GM19395 (cell line): Measurements from ENCODE around the gene NOCT.
"Not testable (repeated sequence)": the region's sequence is repeated elsewhere in the genome, so short reads cannot be mapped to it uniquely, and the experiment has no call there.

Experiments used
- ATAC-seq: cut with Tn5 transposase; IDR thresholded peaks from one replicate; pipeline ENCODE4 v1.9.1; 2021; ENCODE audit warnings: mild to moderate bottlenecking, moderate library complexity; ENCODE audit not compliant: unreplicated experiment

NOCT gene

DNA sequence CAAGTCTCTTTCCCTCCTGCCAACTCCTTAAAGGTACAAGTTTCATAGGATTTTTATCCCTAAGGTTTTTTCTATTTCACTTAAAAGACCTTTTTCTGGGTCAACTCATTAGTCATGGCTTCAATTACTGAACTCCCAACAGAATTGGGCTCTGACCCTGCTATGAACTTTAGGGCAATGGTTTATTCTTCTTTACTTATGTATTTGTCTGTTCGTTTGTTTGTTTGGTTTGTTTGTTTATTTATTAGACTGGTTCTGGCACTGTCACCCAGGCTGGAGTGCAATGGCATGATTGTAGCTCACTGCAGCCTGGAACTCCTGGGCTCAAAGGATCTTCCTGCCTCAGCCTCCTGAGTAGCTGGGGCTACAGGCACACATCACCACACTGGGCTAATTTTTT is 5.9 kb upstream of the NOCT start:
- no peak for ATAC-seq

DNA sequence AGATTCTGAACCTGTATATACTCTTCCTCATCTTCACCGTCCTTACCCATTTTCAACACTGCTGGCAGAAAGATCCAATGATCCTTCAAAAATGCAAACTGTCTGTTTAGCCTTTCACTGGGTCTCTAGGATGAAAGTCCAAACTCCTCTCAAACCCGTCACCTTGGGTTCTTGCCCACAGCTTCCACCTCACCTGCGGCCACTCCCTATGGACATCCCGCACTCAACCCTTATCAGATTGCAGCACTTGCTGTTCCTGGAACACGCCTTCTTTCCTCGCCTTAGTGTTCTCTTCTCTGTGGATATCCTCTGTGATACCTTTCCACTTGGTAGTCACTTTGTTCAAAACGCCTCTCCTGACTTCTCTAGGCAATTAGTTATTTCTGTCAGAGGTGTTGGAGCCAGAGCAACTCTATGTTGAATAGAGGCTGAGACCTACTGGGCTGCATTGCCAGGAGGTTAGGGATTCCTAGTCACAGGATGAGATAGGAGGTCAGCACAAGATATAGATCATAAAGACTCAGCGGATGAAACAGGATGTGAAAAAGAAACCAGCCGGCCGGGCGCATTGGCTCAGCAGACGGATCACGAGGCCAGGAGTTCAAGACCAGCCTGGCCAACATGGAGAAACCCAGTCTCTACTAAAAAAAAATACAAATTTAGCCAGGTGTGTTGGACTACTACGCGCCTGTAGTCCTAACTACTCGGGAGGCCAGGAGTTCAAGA is 4.2 kb upstream of the NOCT start:
- no peak for ATAC-seq

DNA sequence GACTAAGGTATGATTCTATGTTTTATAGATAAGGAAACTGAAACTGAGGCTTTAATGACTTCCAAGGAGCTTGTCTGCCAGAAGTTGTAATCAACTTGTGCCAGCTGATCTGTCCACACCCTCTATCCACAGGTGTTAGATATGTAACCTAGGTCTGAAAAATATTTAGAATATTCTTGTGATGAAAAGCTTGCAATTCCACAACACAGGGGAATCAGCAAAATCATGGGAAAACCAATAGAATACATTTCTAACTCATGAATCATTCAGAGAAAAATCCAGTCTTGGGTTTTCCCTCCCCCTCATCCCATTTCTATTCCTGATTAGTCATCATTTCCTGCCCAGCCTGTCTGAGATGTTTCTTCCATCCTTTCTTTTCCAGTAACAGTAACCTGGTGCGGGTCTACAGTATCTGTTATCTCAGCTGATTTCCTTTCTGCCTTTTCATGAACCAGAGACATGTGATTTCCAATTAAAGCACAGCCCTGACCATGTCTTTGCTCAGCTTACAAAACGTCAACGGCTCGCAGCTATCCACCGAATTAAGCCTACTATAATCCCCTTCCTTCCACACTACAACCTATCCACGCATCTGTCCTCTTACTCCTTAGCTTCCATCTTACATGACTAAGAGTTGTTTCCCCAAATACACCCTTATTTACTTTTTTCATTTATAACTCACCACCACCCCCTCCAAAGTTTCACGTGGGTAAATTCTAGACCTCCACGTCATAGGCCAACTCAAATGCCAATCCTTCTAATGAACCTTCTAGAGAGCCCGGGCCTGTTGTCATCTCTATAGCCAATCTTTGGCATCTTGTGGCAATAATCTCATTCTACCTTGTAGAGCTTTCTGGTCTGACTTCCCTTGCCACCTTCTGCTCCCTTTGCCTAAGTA is 961 bp upstream of the NOCT start:
- peak; percentile 16 for ATAC-seq

DNA sequence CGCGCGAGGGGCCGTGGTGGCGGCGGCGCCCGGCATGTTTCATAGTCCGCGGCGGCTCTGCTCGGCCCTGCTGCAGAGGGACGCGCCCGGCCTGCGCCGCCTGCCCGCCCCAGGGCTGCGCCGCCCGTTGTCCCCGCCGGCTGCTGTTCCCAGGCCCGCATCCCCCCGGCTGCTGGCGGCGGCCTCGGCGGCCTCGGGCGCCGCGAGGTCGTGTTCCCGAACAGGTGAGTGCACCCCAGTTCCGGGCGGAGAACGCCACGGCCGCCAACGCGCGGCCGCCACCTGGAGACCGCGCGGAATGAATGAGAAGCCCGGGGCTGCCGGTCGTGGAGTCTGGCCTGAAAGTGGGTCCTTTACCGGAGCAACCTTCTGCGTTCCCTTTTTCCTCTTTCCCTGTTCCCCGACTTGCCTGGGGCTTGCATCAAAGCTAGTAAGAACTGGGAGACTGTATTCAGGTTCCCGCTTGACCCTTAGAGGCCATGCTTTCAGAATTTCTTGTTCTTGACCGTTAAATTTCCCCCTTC is 429 bp downstream of the NOCT start:
- ATAC-seq: peak; percentile 38

DNA sequence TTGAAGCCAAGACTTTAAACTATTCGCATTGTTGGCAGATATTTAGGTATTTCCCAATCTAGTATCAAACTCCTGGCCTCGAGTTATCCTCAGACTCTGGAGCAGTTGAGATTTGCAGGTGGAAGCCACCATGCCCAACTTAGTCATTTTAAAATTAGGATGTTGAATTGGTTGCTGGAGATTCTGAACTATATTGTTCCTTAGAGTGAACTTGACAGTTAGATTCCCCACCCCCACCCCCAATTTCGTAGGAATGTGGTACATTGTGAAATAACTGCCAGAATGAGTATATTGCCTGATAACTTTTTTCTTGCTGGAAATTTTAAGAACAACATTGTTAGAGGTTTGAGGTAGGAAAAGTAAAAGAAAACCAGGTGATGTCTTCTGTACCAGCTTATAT is 2.3 kb downstream of the NOCT start:
- ATAC-seq: no peak

DNA sequence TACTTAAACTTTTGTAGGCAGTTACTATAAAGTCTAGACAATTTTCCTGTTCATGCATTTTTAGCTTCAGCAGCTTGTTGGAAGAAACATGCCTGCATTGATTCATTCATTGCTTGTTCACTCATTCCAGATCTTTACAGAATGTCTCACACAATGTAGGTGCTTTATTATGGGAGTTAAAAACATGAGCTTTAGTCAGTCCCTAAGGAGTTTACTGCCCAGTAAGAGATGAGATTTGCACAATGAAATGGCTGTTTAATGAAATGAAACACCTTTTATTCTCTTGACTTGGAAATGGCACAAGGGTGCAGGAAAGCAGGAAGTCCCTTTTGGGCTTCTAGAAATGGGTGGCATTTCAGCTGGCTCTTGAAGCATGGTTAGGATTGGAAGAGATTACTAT is 2.9 kb downstream of the NOCT start:
- ATAC-seq: no peak

DNA sequence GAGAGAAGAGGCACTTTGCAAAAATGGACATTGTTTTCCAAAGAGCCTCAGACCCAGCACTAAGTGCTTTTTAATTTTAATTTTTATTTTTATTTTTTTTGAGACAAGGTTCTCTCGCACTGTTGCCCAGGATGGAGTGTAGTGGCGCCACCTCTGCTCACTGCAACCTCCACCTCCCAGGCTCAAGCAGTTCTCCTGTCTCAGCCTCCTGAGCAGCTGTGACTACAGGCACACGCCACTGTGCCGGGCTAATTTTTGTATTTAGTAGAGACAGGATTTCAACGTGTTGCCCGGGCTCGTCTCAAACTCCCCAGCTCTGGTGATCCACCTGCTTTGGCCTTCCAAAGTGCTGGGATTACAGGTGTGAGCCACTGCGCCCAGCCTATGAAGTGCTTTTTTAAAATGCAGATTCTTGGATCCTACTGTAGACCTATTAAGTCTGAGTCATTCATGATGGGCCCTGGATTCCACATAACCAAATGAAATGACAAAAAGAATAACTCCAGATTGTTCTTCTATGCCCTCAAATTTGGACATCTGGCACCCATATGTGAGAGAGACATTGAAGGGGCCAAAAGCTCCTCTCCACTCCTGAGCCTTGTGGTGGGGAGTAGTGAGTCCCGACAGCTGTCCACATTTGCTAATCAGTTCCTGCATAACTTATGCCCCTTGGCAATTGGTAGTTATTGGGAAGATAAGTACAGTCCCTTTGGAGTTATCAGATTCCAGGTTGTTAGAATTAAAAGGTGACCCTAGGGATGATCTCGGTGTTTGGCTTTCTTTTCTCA is 3.6 kb downstream of the NOCT start:
- no peak for ATAC-seq

DNA sequence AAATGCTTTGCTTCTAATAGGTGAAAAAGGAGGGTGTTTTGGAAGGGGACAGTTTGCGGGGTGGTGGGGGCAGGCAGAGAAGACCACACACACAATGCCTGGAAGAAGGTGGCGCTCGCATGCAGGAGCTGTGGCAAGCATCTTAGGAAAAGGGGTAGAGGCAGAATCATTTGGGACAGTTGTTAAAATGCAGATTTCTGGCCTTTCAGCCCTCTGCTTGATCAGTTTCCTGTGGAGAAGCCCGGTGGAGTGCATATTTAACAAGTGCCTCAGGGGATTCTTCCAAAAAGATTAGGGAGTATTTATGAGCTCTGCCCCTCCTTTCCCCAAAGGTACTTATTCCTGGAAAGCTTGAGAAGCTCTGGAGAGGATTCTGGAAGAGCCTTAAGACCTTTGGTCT is 4.8 kb downstream of the NOCT start:
- no peak for ATAC-seq

DNA sequence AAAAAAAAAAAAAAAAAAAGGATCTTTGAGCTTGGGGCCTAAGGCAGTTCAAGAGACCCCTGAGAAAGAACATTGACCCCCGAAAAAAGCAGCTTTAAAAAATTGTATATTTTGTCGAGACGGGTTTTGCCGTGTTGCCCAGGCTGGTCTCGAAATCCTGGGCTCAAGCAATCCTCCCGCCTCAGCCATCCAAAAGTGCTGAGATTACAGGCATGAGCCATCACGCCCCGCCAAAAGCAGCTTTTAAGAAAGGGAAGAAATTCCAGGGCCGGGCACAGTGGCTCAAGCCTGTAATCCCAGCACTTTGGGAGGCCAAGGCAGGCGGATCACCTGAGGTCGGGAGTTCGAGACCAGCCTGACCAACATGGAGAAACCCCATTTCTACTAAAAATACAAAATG is 5.5 kb downstream of the NOCT start:
- not testable (repeated sequence) for ATAC-seq

DNA sequence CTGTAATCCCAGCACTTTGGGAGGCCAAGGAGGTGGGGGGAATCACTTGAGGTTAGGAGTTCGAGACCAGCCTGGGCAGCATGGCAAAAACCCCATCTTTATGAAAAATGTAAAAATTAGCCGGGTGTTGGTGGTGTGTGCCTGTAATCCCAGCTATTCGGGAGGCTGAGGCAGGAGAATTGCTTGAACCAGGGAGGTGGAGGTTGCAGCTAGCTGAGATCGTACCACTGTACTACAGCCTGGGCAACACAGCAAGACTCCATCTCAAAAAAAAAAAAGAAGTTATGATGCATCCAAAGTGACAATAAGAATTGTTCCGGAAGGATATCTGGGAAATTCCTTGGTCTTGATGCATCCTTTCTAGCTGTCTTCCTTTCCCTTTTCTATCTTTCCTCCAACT is 7.3 kb downstream of the NOCT start:
- ATAC-seq: no peak

DNA sequence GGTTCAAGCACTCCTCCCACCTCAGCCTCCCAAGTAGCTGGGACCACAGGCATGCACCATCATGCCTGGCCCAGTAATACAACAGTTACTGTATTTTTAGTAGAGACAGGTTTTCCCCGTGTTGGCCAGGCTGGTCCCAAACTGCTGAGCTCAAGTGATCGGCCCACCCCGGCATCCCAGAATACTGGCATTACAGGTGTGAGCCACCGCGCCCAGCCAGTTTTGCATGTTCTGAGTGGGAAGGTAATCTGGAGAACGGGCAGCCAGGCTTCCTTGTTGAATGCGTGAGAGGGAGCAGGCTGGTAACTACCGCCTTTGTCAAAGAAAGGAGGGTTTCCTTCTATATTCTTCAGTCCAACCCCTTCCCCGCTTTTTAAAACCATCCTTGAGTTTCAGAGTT is 9.1 kb downstream of the NOCT start:
- no peak for ATAC-seq

DNA sequence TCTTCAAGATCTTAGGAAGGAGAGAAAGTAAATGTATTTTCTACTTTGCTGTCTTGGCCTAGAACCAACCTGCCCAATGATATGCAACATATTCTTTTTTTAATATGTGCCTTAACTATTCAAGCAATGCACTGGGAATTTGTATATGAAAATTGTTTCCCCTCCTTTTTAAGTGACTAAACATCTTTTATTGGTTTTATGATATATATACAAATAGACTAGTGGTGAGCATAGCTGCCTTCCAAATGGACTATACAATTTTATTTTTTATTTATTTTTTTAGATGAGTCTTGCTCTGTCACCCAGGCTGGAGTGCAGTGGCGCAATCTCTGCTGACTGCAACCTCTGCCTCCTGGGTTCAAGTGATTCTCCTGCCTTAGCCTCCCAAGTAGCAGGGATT is 10.3 kb downstream of the NOCT start:
- no peak for ATAC-seq

DNA sequence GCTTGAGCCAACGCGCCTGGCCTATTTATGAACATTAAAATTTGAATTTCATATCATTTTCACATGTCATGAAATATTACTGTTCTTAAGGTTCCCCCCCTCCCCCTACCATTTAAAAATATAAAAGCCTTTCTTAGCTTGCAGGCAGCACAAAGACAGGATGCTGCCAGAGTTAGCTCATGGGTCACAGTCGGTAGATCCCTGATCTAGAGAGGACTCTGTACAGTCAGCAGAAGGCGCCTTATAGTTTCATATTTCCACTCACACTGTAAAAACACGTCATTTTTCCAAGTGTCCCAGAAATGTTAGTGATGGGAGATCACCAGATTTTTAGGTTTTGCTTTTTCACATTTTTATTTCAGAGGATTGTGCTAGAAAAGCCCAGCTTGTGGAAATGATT is 12.2 kb downstream of the NOCT start:
- no peak for ATAC-seq

DNA sequence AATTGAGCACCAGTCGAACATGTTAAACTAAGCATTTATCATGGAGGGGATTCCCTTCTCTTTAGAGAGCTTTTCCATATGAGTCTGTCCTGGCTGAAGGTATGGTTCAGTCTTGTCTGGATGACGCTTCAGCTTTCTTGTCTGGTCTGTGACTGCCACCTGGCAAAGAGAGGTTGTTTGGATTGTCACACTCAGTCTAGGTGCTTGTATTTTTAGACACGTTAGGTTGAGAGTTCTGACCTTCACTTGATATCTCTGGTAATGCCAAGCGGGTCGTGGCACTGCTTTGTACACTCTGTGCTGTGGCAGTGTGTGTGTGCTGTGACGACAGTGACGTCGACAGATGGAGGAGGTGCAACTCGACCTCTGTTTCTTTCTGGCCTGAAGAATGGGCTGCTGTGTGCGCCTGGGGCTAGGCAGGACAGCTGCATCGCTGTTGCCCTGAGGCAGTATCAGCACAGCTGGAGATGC is 12.6 kb downstream of the NOCT start:
- no peak for ATAC-seq

DNA sequence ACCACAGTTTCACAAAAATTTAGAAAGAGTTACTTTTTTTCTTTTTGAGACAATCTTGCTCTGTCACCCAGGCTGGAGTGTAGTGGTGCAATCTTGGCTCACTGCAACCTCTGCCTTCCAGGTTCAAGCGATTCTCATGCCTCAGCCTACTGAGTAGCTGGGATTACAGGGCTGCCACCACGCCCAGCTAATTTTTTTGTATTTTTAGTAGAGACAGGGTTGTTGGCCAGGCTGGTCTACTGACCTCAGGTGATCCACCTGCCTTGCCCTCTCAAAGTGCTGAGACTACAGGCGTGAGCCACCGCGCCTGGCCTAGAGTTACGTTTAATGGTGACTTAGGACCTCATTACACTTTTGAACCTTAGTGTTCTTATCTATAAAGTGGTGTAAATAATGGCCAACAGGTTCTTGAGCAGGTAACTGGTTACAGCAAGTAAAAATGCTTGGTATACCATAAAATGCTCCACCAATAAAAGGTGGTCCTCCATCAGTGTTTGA is 14.3 kb downstream of the NOCT start:
- not testable (repeated sequence) for ATAC-seq

DNA sequence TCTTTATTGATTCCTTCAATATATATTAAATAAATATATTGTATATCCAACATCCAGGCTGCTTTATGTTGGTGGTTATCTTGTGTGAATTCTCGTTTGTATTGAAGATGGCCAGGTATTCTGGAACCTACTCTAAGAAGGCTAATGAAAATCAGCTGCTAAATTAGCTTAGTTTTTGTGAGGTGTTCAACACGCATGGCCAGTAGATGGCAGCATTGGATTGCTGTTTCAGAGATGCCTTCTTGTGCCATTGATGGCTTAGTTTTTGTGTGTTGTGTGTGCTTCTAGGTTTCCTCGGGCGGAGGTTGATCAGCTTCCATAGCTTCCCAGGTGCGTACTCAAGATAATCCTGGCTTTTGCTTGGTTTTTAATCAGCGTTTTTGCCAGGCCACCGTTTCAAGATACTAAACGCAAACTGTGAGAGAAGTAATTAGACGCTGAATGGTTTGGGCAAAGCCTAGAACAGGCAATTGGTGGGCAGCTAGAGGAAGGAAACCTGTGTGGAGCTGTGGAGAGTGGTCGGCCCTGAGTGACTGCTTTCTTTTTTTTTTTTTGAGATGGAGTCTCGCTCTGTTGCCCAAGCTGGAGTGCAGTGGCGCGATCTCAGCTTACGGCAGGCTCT is 15.1 kb downstream of the NOCT start:
- peak; percentile 84 for ATAC-seq

DNA sequence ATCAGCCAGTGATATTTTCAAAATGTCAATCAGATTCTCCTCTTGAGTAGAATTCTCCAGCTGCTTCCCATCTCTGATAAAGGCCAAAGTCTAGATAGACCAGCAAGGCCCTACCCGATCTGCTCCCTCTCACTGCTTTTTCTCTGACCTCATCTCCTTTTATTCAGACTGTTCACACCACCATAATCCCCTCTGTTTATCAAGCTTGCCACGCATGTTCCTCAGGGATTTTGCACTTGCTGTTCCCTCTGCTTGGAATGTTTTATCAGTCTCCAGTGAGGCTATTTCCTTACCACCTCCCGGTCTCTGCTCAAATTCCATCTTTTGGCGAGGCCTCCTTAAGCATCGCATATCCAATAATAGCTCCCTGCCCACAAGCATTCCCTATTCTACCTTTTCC is 20.1 kb downstream of the NOCT start:
- ATAC-seq: no peak

DNA sequence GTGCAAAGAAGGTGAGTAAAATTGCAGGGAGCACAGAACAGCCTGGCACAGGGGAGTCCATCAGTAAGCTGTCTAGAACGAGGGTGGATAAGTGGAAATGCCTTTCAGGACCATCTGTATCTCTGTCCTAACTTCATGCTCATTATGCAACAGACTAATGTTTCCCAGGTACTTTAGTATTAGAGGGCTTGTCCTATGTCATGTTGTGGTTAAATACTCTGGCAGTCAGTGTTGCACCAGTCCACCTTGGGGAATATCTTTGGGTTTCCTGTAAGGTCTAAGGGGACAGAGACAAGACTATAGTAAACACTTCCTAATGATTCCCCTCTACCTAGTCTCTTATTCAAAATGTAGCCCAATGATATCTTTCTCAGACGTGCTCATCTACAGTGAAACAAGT is 21.3 kb downstream of the NOCT start:
- no peak for ATAC-seq

DNA sequence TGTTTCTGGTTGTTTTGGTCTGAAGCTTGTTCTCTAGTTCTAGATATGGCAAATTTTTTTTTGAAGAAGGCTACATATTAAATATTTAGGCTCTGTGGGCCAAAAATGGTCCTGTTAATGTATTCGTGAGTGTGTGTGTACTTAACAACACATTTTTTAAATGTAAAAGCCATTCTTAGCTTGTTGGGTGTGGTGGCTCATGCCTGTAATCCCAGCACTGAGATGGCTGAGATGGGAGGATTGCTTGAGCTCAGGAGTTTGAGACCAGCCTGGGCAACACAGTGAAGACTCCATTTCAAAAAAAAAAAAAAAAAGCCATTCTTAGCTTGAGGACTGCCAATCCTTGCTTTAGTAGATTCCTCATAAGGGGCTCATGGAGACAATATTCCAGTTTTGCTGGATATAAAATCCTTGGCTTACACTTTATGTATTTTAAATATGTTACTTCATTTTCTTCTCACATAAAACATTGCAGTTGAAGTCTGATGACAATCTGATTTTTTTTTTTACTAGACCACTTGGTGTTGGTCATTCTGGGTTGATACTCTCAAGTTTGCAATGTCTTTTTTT is 23.4 kb downstream of the NOCT start:
- no peak for ATAC-seq

DNA sequence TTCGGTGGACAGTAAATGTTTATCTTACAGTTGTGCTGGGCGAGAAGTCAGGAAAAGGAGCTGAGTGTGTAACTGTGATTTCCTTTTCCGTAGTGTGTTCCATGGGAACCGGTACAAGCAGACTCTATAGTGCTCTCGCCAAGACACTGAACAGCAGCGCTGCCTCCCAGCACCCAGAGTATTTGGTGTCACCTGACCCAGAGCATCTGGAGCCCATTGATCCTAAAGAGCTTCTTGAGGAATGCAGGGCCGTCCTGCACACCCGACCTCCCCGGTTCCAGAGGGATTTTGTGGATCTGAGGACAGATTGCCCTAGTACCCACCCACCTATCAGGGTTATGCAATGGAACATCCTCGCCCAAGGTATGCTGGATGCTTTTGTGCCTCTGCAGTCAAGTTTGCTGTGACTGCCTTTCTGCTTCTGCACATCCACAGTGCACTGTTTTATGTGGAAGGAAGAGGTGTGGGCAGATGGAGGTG is 27.4 kb downstream of the NOCT start:
- no peak for ATAC-seq
